ACC112 (cell line): ENCODE data around the gene ZNF892.

Source experiments
- H2AFZ ChIP-seq: fragments of 200-600 bp; sonication (generic); one replicate; pipeline ENCODE4 v1.6.0; 2017; ENCODE audit warnings: antibody characterized with exemption, low read length; ENCODE audit not compliant: unreplicated experiment
- H3K27ac ChIP-seq: fragments of 200-600 bp; sonication (generic); 2 replicates; pipeline ENCODE4 v1.5.1; 2014; ENCODE audit warnings: low read depth, mild to moderate bottlenecking, antibody characterized with exemption, low read length, moderate library complexity
- H3K27me3 ChIP-seq: fragments of 200-600 bp; sonication (generic); 2 replicates; pipeline ENCODE4 v1.6.1; 2014; ENCODE audit warnings: mild to moderate bottlenecking, antibody characterized with exemption, low read length, moderate library complexity, mixed read lengths; ENCODE audit not compliant: insufficient read depth
- H3K36me3 ChIP-seq: fragments of 200-600 bp; sonication (generic); 2 replicates; pipeline ENCODE4 v1.6.1; 2016; ENCODE audit warnings: mild to moderate bottlenecking, antibody characterized with exemption, low read length, moderate library complexity, mixed read lengths; ENCODE audit not compliant: insufficient read depth
- H3K4me1 ChIP-seq: fragments of 200-600 bp; sonication (generic); one replicate; pipeline ENCODE4 v1.6.1; 2016; ENCODE audit warnings: low read length, mixed read lengths; ENCODE audit not compliant: insufficient read depth, unreplicated experiment, control insufficient read depth
- H3K4me3 ChIP-seq: fragments of 200-600 bp; sonication (generic); 2 replicates; pipeline ENCODE4 v1.5.1; 2014; ENCODE audit warnings: mild to moderate bottlenecking, low read depth, low read length
- H3K79me2 ChIP-seq: fragments of 200-600 bp; sonication (generic); one replicate; pipeline ENCODE4 v1.6.0; 2016; ENCODE audit warnings: low read length; ENCODE audit not compliant: control insufficient read depth, unreplicated experiment, insufficient read depth

ZNF892 gene

GRCh38 chr2:95207111-95207961 is at the start of gene ZNF892:
TSS of gene ZNF892 (plus strand) at chr2:95207521. CDS start at chr2:95207816, 295 bp downstream.
- peak within 1 kb of the TSS; percentile 95 for H2AFZ ChIP-seq
- H3K4me1 ChIP-seq, result peaks cover 8% of the 10 kb centered on the region
- H3K27me3 ChIP-seq, result no peaks in the 10 kb centered on the region
- H3K79me2 ChIP-seq, result no peaks in the 10 kb centered on the region
- peaks cover 36% of the 10 kb centered on the region for H3K36me3 ChIP-seq
- peak within 1 kb of the TSS; percentile 78 for H3K4me3 ChIP-seq
- peak within 1 kb of the TSS; percentile 46; the same call in 1 of the 2 replicates for H3K27ac ChIP-seq

- H3K27me3 ChIP-seq, result no peaks in the 10 kb centered on the region
- H3K27ac ChIP-seq, result no peak overlapping the region
Observed at GRCh38 chr2:95158441-95158840, 48.9 kb upstream of the ZNF892 start.

GRCh38 chr2:95158891-95159619 is 48.3 kb upstream of the ZNF892 start:
- peaks cover 14% of the 10 kb centered on the region for H3K79me2 ChIP-seq
- H2AFZ ChIP-seq, result peak overlapping the region; percentile 70
- H3K27me3 ChIP-seq, result no peaks in the 10 kb centered on the region
- no peak overlapping the region for H3K27ac ChIP-seq
- peaks cover 34% of the 10 kb centered on the region for H3K36me3 ChIP-seq
- peaks cover 12% of the 10 kb centered on the region for H3K4me1 ChIP-seq
- peak overlapping the region; percentile 95 for H3K4me3 ChIP-seq

More at GRCh38 chr2:95158441-95158840, 48.9 kb upstream of the ZNF892 start:
- Histone ChIP-seq H3K4me3 (peak overlapping the region; percentile 95), H3K79me2 (peaks cover 8% of the 10 kb centered on the region), H2AFZ (peak overlapping the region; percentile 70), H3K4me1 (peaks cover 9% of the 10 kb centered on the region), H3K36me3 (peaks cover 40% of the 10 kb centered on the region)

- H3K4me1 ChIP-seq, result peaks cover 17% of the 10 kb centered on the region
- peaks cover 21% of the 10 kb centered on the region for H3K79me2 ChIP-seq
- H3K4me3 ChIP-seq, result peak within 1 kb of the TSS; percentile 95
- H3K27ac ChIP-seq, result no peak within 1 kb of the TSS
- peaks cover 26% of the 10 kb centered on the region for H3K36me3 ChIP-seq
- H2AFZ ChIP-seq, result peak within 1 kb of the TSS; percentile 70
- no peaks in the 10 kb centered on the region for H3K27me3 ChIP-seq
Observed at GRCh38 chr2:95159690-95160449, 47.5 kb upstream of the ZNF892 start, which contains the start of gene ZNF514. TSS of gene ZNF514 (minus strand) at chr2:95159848. CDS start at chr2:95153253, 6,595 bp downstream.

- Histone ChIP-seq H2AFZ (peak overlapping the region; percentile 96), H3K79me2 (peaks cover 27% of the 10 kb centered on the region), H3K27ac (peak overlapping the region; percentile 83), H3K36me3 (no peaks in the 10 kb centered on the region), H3K4me3 (peak overlapping the region; percentile 93), H3K27me3 (no peaks in the 10 kb centered on the region), H3K4me1 (peaks cover 12% of the 10 kb centered on the region)
Observed at GRCh38 chr2:95165030-95165370, 42.3 kb upstream of the ZNF892 start.

- H3K27ac ChIP-seq, result peak within 1 kb of the TSS; percentile 83
- H2AFZ ChIP-seq, result peak within 1 kb of the TSS; percentile 96
- H3K79me2 ChIP-seq, result peaks cover 27% of the 10 kb centered on the region
- peaks cover 12% of the 10 kb centered on the region for H3K4me1 ChIP-seq
- H3K4me3 ChIP-seq, result peak within 1 kb of the TSS; percentile 93
- no peaks in the 10 kb centered on the region for H3K36me3 ChIP-seq
- H3K27me3 ChIP-seq, result no peaks in the 10 kb centered on the region
Observed at GRCh38 chr2:95165371-95166064, 41.8 kb upstream of the ZNF892 start, which contains the start of gene ZNF2. TSS of gene ZNF2 (plus strand) at chr2:95165809. CDS start at chr2:95176227, 10,418 bp downstream.

GRCh38 chr2:95166065-95166763 is 41.1 kb upstream of the ZNF892 start:
- no peaks in the 10 kb centered on the region for H3K27me3 ChIP-seq
- H3K4me3 ChIP-seq, result peak overlapping the region; percentile 93
- H3K79me2 ChIP-seq, result peaks cover 27% of the 10 kb centered on the region
- peak overlapping the region; percentile 63 for H2AFZ ChIP-seq
- H3K27ac ChIP-seq, result no peak overlapping the region
- peaks cover 12% of the 10 kb centered on the region for H3K4me1 ChIP-seq
- H3K36me3 ChIP-seq, result no peaks in the 10 kb centered on the region

- Histone ChIP-seq H3K27ac (no peak overlapping the region), H3K79me2 (peaks cover 6% of the 10 kb centered on the region), H3K4me1 (no peaks in the 10 kb centered on the region), H3K36me3 (peaks cover under 1% of the 10 kb centered on the region; the same call in 1 of the 2 replicates), H3K4me3 (no peak overlapping the region), H3K27me3 (no peaks in the 10 kb centered on the region), H2AFZ (no peak overlapping the region)
Observed at GRCh38 chr2:95171902-95172301, 35.4 kb upstream of the ZNF892 start.

GRCh38 chr2:95174031-95174542 is 33.2 kb upstream of the ZNF892 start:
- Histone ChIP-seq H3K27me3 (no peaks in the 10 kb centered on the region), H2AFZ (no peak overlapping the region), H3K4me1 (no peaks in the 10 kb centered on the region), H3K27ac (no peak overlapping the region), H3K36me3 (peaks cover 16% of the 10 kb centered on the region), H3K79me2 (peaks cover 3% of the 10 kb centered on the region), H3K4me3 (no peak overlapping the region)
